ENCODE data around the gene RIBC2.
"Not testable (repeated sequence)": the region's sequence is repeated elsewhere in the genome, so short reads cannot be mapped to it uniquely, and the experiment has no call there.

The RIBC2 gene

GRCh38 chr22:45424241-45424731, 10.8 kb downstream of the RIBC2 start:
- no peak for DNase-seq (ENCODE audit: low read depth in 3 of 3)

GRCh38 chr22:45425101-45425500, 11.6 kb downstream of the RIBC2 start:
- DNase-seq (ENCODE audit: low read depth in 3 of 3): no peak

- no peak for DNase-seq (ENCODE audit: low read depth in 3 of 3)
These were observed 12.2 kb downstream of the RIBC2 start for GRCh38 chr22:45425531-45426265.

GRCh38 chr22:45426387-45426786, 12.9 kb downstream of the RIBC2 start:
- no peak for DNase-seq (ENCODE audit: low read depth in 3 of 3)

GRCh38 chr22:45427114-45427513, 13.6 kb downstream of the RIBC2 start:
- no peak for DNase-seq (ENCODE audit: low read depth in 3 of 3)

GRCh38 chr22:45428391-45429385, 15.2 kb downstream of the RIBC2 start:
- DNase-seq (ENCODE audit: low read depth in 3 of 3): no peak

- no peak for DNase-seq (ENCODE audit: low read depth in 3 of 3)
These were observed 15.9 kb downstream of the RIBC2 start for GRCh38 chr22:45429424-45429823.

- no peak for DNase-seq (ENCODE audit: low read depth in 3 of 3)
These were observed 16.7 kb downstream of the RIBC2 start for GRCh38 chr22:45429981-45430775.

- DNase-seq (ENCODE audit: low read depth in 3 of 3): no peak
These were observed 17.4 kb downstream of the RIBC2 start for GRCh38 chr22:45430871-45431270.

GRCh38 chr22:45434981-45435380, 21.5 kb downstream of the RIBC2 start:
- DNase-seq (ENCODE audit: low read depth in 3 of 3): no peak

- DNase-seq (ENCODE audit: low read depth in 3 of 3): peak; percentile 60 to 71 (median 64)
These were observed 22.1 kb downstream of the RIBC2 start for GRCh38 chr22:45435544-45436139.

- DNase-seq (ENCODE audit: low read depth in 3 of 3): not testable (repeated sequence)
These were observed 23.5 kb downstream of the RIBC2 start for GRCh38 chr22:45436871-45437517.

GRCh38 chr22:45438336-45438735, 24.8 kb downstream of the RIBC2 start:
- no peak for DNase-seq (ENCODE audit: low read depth in 3 of 3)

GRCh38 chr22:45440688-45441087, 27.2 kb downstream of the RIBC2 start:
- not testable (repeated sequence) for DNase-seq (ENCODE audit: low read depth in 3 of 3)

- DNase-seq (ENCODE audit: low read depth in 3 of 3): no peak
These were observed 27.6 kb downstream of the RIBC2 start for GRCh38 chr22:45441138-45441537.

GRCh38 chr22:45442116-45442515, 28.6 kb downstream of the RIBC2 start:
- no peak for DNase-seq (ENCODE audit: low read depth in 3 of 3)

- DNase-seq (ENCODE audit: low read depth in 3 of 3): no peak
These were observed 30.7 kb downstream of the RIBC2 start for GRCh38 chr22:45444168-45444567.

GRCh38 chr22:45445031-45445710, 31.7 kb downstream of the RIBC2 start:
- no peak for DNase-seq (ENCODE audit: low read depth in 3 of 3)

- no peak for DNase-seq (ENCODE audit: low read depth in 3 of 3)
These were observed 32.7 kb downstream of the RIBC2 start for GRCh38 chr22:45446216-45446615.

- not testable (repeated sequence) for DNase-seq (ENCODE audit: low read depth in 3 of 3)
These were observed 34.1 kb downstream of the RIBC2 start for GRCh38 chr22:45447596-45447995.
